ENCODE measurements around the gene CPED1. TPM values are rescaled to one million over a fixed set of nuclear protein-coding genes. Genes with fewer than 3 reads are reported as not detected.

CPED1 gene
- total RNA-seq, 1 experiment from 2014 or later: 0.13 TPM

GRCh38 chr7:121084748-121085336, 96.3 kb downstream of the CPED1 start:
- no peak for TF ChIP-seq CTCF (conservative IDR thresholded peaks at IDR 0.05)
- Histone ChIP-seq H3K27me3 (ENCODE audit: insufficient read depth, low read length) (no peaks in the 10 kb centered on the region), H3K79me1 (ENCODE audit: insufficient read depth, low read depth, low read length, poor library complexity, severe bottlenecking) (no peaks in the 10 kb centered on the region), H3K79me2 (ENCODE audit: insufficient read depth, low read length) (no peaks in the 10 kb centered on the region), H3K23me2 (ENCODE audit: insufficient read length, low read depth, low read length, poor library complexity, severe bottlenecking) (no peaks in the 10 kb centered on the region), H3K9me3 (ENCODE audit: control insufficient read depth, low read depth, low read length) (no peaks in the 10 kb centered on the region), H4K8ac (replicated peaks; ENCODE audit: insufficient read length, low read depth, low read length) (no peak overlapping the region), H3K4ac (ENCODE audit: low read depth, low read length) (no peak overlapping the region), H3K27ac (ENCODE audit: insufficient read length, low read depth, low read length) (no peak overlapping the region), H3K9ac (ENCODE audit: extremely low read depth, insufficient read length, low read length) (no peak overlapping the region), H4K5ac (ENCODE audit: insufficient read length, low read depth, low read length) (no peak overlapping the region), H3K4me1 (ENCODE audit: insufficient read depth, low read length) (no peaks in the 10 kb centered on the region), H3K14ac (ENCODE audit: insufficient read depth, low read length) (no peak overlapping the region), H2BK12ac (ENCODE audit: insufficient read length, low read depth, low read length) (no peak overlapping the region), H2BK20ac (ENCODE audit: low read depth, low read length, poor library complexity, severe bottlenecking) (no peak overlapping the region), H3T11ph (ENCODE audit: low read length) (no peak overlapping the region), H2BK120ac (ENCODE audit: low read depth, low read length, poor library complexity, severe bottlenecking) (no peak overlapping the region), H3K4me2 (ENCODE audit: insufficient read depth, insufficient read length, low read length) (no peak overlapping the region), H2AFZ (ENCODE audit: low read length) (no peak overlapping the region), H2BK5ac (ENCODE audit: insufficient read length, low read length) (no peak overlapping the region), H3K23ac (ENCODE audit: insufficient read length, low read depth, low read length) (no peak overlapping the region), H4K91ac (ENCODE audit: insufficient read length, low read depth, low read length) (no peak overlapping the region), H3K56ac (ENCODE audit: insufficient read length, low read depth, low read length) (no peak overlapping the region), H2BK15ac (ENCODE audit: low read depth, low read length) (no peak overlapping the region), H3K18ac (ENCODE audit: insufficient read length, low read depth, low read length) (no peak overlapping the region), H4K20me1 (ENCODE audit: control insufficient read depth, insufficient read depth, insufficient read length) (no peaks in the 10 kb centered on the region), H2AK5ac (ENCODE audit: insufficient read length, low read length) (no peak overlapping the region)
- Mint-ChIP-seq H3K9me3 (no peaks in the 10 kb centered on the region), H3K4me1 (no peaks in the 10 kb centered on the region), H3K27me3 (ENCODE audit: low read depth) (no peaks in the 10 kb centered on the region), H3K4me3 (no peak overlapping the region), H3K36me3 (ENCODE audit: insufficient read depth in 1 of 3, low read depth in 3 of 3) (no peaks in the 10 kb centered on the region), H3K27ac (no peak overlapping the region)
- DNase-seq: no peak
- WGBS (ENCODE audit: extremely low coverage, insufficient read length, low lambda C conversion rate): no CpG with 5 or more reads among the region's 5 CpGs

Data from H9 (cell line).